ENCODE measurements around the gene SMG7. TPM values are rescaled to one million over a fixed set of nuclear protein-coding genes. Genes with fewer than 3 reads are reported as not detected.

The SMG7 gene
- polyA plus RNA-seq, 2 of the 4 experiments (the other 2 are of a cell fraction): 27.2 to 51.3 TPM

DNA sequence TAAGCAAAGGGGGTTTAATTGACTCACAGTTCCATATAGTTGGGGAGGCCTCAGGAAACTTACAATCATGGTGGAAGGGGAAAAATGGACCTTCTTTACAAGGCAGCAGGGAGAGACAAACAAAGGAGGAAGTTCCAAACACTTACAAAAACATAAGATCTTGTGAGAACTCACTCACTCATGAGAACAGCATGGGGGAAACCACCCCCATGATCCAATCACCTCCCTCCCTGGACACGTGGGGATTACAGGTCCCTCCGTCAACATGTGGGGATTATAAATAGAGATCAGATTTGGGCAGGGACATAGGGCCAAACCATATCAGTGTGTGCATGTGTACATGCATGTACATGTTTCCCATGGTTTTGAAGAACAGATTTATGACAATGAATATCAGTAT, 5.5 kb upstream of the SMG7 start:
- no peak overlapping the region for H3K4me3 ChIP-seq
- WGBS (ENCODE audit: missing lambda C conversion rate): 53% methylated on average over 2 of the region's 2 CpGs
- peaks cover 31% of the 10 kb centered on the region for H3K4me1 ChIP-seq
- FAIRE-seq (no peak), ATAC-seq (no peak), DNase-seq (ENCODE audit: low read depth in 1 of 2, low spot score in 1 of 2) (no peak)
- ChIA-PET CTCF (interaction anchor here (1.8 kb wide), 1 partner anchor 185 kb away, joined by 4 read pairs; no protein-coding TSS in a partner anchor), POLR2A (no interaction called here)
- no peak for TF ChIP-seq ESRRA (IDR thresholded peaks at IDR 0.05; ENCODE audit: borderline replicate concordance, low read length)
- TF ChIP-seq, protein P1, sequence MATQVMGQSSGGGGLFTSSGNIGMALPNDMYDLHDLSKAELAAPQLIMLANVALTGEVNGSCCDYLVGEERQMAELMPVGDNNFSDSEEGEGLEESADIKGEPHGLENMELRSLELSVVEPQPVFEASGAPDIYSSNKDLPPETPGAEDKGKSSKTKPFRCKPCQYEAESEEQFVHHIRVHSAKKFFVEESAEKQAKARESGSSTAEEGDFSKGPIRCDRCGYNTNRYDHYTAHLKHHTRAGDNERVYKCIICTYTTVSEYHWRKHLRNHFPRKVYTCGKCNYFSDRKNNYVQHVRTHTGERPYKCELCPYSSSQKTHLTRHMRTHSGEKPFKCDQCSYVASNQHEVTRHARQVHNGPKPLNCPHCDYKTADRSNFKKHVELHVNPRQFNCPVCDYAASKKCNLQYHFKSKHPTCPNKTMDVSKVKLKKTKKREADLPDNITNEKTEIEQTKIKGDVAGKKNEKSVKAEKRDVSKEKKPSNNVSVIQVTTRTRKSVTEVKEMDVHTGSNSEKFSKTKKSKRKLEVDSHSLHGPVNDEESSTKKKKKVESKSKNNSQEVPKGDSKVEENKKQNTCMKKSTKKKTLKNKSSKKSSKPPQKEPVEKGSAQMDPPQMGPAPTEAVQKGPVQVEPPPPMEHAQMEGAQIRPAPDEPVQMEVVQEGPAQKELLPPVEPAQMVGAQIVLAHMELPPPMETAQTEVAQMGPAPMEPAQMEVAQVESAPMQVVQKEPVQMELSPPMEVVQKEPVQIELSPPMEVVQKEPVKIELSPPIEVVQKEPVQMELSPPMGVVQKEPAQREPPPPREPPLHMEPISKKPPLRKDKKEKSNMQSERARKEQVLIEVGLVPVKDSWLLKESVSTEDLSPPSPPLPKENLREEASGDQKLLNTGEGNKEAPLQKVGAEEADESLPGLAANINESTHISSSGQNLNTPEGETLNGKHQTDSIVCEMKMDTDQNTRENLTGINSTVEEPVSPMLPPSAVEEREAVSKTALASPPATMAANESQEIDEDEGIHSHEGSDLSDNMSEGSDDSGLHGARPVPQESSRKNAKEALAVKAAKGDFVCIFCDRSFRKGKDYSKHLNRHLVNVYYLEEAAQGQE (IDR thresholded peaks at IDR 0.05): no peak
- no peak for TF ChIP-seq SREBF2 (IDR thresholded peaks at IDR 0.05)
- TF ChIP-seq MAZ (IDR thresholded peaks at IDR 0.05; ENCODE audit: borderline replicate concordance, low read depth, low read length): no peak
- peak overlapping the region; percentile 61 for H3K4me2 ChIP-seq
- H3K27ac ChIP-seq: peak overlapping the region in 1 of 2 experiments; percentile 62; a peak in 3 of 6 replicates
- no peaks in the 10 kb centered on the region for H3K9me3 ChIP-seq

GRCh38 chr1:183467687-183468086, 4.6 kb upstream of the SMG7 start:
- Histone ChIP-seq H3K9me3 (no peaks in the 10 kb centered on the region), H3K4me3 (no peak overlapping the region), H3K4me2 (peak overlapping the region; percentile 61), H3K4me1 (peaks cover 29% of the 10 kb centered on the region), H3K27ac (peak overlapping the region in 1 of 2 experiments; percentile 62; a peak in 4 of 6 replicates)
- TF ChIP-seq JUNB (IDR thresholded peaks at IDR 0.05) (peak; percentile 81), PHF8 (IDR thresholded peaks at IDR 0.05; ENCODE audit: borderline replicate concordance, low read depth) (no peak), BHLHE40 (IDR thresholded peaks at IDR 0.05; ENCODE audit: low read depth, low read length) (no peak), FOSL2 (IDR thresholded peaks at IDR 0.05) (peak; percentile 89), FOSL2 (CRISPR knock-in tag; IDR thresholded peaks at IDR 0.05) (peak; percentile 88), JUN (IDR thresholded peaks at IDR 0.05) (peak in 1 of 2 experiments; percentile 45; a peak in 1 of 5 replicates), CEBPB (IDR thresholded peaks at IDR 0.05) (peak; percentile 63 to 86; a peak in 3 of 4 replicates), GATA3 (IDR thresholded peaks at IDR 0.05; ENCODE audit: borderline replicate concordance) (peak; percentile 42; the same call in 1 of the 2 replicates), RNF2 (IDR thresholded peaks at IDR 0.05; ENCODE audit: borderline replicate concordance, low read depth) (no peak)
- POLR2A ChIA-PET: no interaction called here
- CTCF ChIA-PET: interaction anchor here (0.6 to 2.5 kb wide), 3 partner anchors 11 to 186 kb away, joined by 3 to 7 read pairs (median 4); no protein-coding TSS in a partner anchor
- ATAC-seq (no peak), DNase-seq (ENCODE audit: low read depth in 1 of 2, low spot score in 1 of 2) (peak; percentile 21 to 65), FAIRE-seq (no peak)
- 3% methylated on average over 1 of the region's 1 CpG for WGBS (ENCODE audit: missing lambda C conversion rate)

DNA sequence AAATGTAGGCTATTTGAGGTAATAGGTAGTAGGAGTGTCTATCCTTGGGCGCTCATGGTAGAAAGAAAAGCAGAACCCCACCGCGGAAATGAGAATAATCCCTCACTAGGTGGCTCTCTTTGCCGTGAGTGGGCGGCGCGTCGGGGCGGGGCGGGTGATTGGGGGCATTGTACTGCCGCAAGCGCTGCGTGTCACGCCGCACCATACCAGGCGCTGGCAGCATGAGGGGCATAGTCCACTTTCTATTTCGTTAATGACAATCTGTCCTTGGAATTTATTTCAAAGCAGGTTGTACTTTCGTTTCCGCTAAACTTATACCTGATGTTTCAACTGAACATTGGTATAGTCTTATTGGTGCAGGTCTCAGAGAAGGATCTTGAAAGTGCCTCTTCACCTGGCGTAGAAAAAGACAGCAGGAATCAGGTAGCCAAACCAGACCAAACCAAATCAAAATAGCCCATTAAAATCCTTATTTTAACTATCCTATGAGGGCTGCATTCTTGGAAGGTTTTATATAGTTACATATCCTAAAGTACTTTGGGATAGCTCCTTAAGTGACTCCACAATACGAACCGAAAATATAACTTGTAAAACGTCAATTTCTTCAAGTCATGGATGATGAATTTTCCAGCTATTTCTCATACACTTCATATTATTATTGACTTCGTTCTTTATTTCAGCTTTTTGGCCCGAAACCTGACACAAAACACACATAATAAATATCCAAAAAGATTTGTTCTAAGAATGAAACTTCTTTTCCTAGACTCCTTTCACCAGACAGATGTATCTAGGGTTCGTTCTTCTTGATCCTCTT, 1.9 kb upstream of the SMG7 start:
- peak; percentile 50 to 53 for ATAC-seq
- DNase-seq (ENCODE audit: low read depth in 1 of 2, low spot score in 1 of 2): peak; percentile 59 to 83
- FAIRE-seq: no peak
- H3K4me2 ChIP-seq: peak overlapping the region; percentile 84
- H3K27ac ChIP-seq: peak overlapping the region; percentile 95 to 96
- H3K4me3 ChIP-seq: peak overlapping the region; percentile 87
- H3K9me3 ChIP-seq: no peaks in the 10 kb centered on the region
- ChIA-PET CTCF (interaction anchor here (0.5 to 2.5 kb wide), 19 partner anchors 15 to 446 kb away, joined by 3 to 7 read pairs (median 3); no protein-coding TSS in a partner anchor), POLR2A (no interaction called here)
- 1% methylated on average over 26 of the region's 26 CpGs for WGBS (ENCODE audit: missing lambda C conversion rate)
- H3K4me1 ChIP-seq: peaks cover 45% of the 10 kb centered on the region
- no peak for TF ChIP-seq EP300 (IDR thresholded peaks at IDR 0.05)
- TF ChIP-seq MYC (IDR thresholded peaks at IDR 0.05; ENCODE audit: borderline replicate concordance, low read length): no peak
- TF ChIP-seq SREBF2 (IDR thresholded peaks at IDR 0.05): no peak
- no peak for TF ChIP-seq MAZ (IDR thresholded peaks at IDR 0.05; ENCODE audit: borderline replicate concordance, low read depth, low read length)
- TF ChIP-seq PBX3 (IDR thresholded peaks at IDR 0.05): no peak
- TF ChIP-seq GATA3 (IDR thresholded peaks at IDR 0.05; ENCODE audit: borderline replicate concordance): no peak
- no peak for TF ChIP-seq HDAC2 (IDR thresholded peaks at IDR 0.05)
- no peak for TF ChIP-seq HEYL (CRISPR knock-in tag; IDR thresholded peaks at IDR 0.05)
- TF ChIP-seq KDM1A (IDR thresholded peaks at IDR 0.05; ENCODE audit: low read depth): no peak
- TF ChIP-seq RAD21 (conservative IDR thresholded peaks at IDR 0.05 in 1 of 2, IDR thresholded peaks at IDR 0.05 in 1 of 2): peak; percentile 72 to 84
- no peak; the same call in 1 of the 2 replicates for TF ChIP-seq RARB (CRISPR knock-in tag; IDR thresholded peaks at IDR 0.05)
- no peak for TF ChIP-seq CBX8 (IDR thresholded peaks at IDR 0.05)
- TF ChIP-seq NFE2L2 (conservative IDR thresholded peaks at IDR 0.05; ENCODE audit: low read length): no peak
- no peak for TF ChIP-seq CEBPB (IDR thresholded peaks at IDR 0.05)
- TF ChIP-seq FOSB (CRISPR knock-in tag; IDR thresholded peaks at IDR 0.05): no peak
- TF ChIP-seq, protein P2, sequence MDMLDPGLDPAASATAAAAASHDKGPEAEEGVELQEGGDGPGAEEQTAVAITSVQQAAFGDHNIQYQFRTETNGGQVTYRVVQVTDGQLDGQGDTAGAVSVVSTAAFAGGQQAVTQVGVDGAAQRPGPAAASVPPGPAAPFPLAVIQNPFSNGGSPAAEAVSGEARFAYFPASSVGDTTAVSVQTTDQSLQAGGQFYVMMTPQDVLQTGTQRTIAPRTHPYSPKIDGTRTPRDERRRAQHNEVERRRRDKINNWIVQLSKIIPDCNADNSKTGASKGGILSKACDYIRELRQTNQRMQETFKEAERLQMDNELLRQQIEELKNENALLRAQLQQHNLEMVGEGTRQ (IDR thresholded peaks at IDR 0.05): no peak
- TF ChIP-seq SMC3 (IDR thresholded peaks at IDR 0.05): peak; percentile 80
- peak in 1 of 2 experiments; percentile 36; a peak in 1 of 5 replicates for TF ChIP-seq JUN (IDR thresholded peaks at IDR 0.05)
- TF ChIP-seq POLR2AphosphoS2 (conservative IDR thresholded peaks at IDR 0.05; ENCODE audit: low read length): no peak
- TF ChIP-seq ZFP36 (IDR thresholded peaks at IDR 0.05; ENCODE audit: borderline replicate concordance, partially characterized antibody): no peak
